ENCODE results near the gene AHCTF1. TPM values are rescaled to one million over a fixed set of nuclear protein-coding genes. Genes with fewer than 3 reads are reported as not detected.
"Not testable (repeated sequence)": the region's sequence is repeated elsewhere in the genome, so short reads cannot be mapped to it uniquely, and the experiment has no call there.

Gene AHCTF1
- total RNA-seq, 1 donor from 2014 or later = 39.1 TPM

GRCh38 chr1:246836209-246836966, 95.4 kb downstream of the AHCTF1 start:
- DNase-seq (ENCODE audit: low read depth) = no peak

DNA sequence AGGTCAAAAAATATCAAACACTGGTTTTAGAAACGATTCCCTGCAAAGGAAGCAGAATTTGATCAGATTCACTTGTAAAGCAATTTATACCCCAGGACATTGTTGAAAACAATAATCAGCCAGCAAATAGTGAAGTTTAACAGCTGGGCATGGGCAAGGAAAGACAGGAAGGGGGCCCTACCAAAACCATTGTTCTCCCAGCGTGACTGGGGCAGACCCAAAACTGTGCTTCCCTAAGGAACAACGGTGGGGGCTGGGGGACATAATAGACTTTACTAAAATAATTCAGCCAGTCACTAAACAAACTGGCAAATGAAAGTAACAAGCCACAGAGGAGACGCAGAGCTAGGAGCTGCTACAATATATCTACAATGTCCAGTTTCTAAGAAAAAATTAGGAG, 100.2 kb downstream of the AHCTF1 start:
- no peak for DNase-seq (ENCODE audit: low read depth)

- no peak for DNase-seq (ENCODE audit: low read depth)
Measured at GRCh38 chr1:246828818-246829217, 102.9 kb downstream of the AHCTF1 start.

GRCh38 chr1:246827396-246827795, 104.4 kb downstream of the AHCTF1 start:
- no peak for DNase-seq (ENCODE audit: low read depth)

DNA sequence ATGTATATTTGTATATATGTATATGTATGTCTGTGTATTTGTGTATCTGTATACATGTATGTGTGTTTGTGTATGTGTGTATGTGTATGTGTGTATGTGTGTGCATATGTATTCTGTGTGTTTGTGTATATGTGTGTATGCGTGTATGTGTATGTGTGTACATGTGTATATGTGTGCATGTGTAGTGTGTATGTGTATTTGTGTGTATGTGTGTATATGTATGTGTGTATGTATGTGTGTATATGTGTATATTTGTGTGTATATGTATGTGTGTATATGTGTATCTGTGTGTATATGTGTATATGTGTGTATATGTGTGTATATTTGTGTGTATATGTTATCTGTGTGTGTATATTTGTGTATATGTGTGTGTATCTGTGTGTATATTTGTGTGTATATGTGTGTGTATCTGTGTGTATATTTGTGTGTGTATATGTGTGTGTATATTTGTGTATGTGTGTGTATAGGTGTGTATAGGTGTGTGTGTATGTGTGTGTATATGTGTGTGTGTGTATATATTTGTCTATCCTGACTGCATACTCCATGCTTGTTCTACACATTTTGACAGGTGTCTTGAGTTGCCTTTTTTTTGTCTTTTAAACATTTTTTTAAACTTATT, 106.1 kb downstream of the AHCTF1 start:
- no peak for DNase-seq (ENCODE audit: low read depth)

- no peak for DNase-seq (ENCODE audit: low read depth)
Measured at GRCh38 chr1:246824541-246824940, 107.2 kb downstream of the AHCTF1 start.

DNA sequence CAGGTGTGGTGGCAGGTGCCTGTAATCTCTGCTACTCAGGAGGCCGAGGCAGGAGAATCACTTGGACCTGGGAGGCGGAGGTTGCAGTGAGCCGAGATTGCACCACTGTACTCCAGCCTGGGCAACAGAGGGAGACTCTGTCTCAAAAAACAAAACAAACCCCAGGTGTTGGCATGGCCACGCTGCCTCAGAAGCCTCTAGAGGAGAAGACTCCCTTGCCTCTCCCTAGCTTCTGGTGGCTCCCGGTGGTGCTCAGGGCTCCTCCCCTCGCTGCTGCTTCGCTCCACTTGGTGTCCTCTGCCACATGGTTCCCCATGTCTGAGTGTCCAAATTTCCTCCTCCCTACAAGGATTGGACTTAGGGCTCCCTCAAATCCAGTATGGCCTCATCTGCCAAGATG, 109.6 kb downstream of the AHCTF1 start:
- DNase-seq (ENCODE audit: low read depth) = not testable (repeated sequence)

DNA sequence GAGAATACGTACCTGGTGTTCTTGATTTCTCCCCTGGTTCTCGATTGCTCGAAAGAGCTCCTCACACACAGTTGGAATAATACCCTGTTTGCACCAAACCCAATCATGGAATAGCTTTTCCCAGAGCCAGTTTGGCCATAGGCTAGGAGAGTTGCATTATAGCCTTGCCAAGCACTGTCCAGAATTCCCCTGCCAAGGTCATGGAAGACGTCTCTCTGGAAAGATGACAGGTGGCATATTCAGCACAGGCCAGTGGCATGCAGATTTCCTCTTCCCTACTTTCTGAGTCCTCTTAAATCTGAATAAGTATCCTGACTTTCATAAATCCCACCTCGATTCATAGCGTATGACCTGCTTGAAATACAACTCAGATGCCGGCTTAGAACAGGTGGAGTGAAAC, 111.1 kb downstream of the AHCTF1 start:
- no peak for DNase-seq (ENCODE audit: low read depth)

GRCh38 chr1:246817778-246818177, 114.0 kb downstream of the AHCTF1 start:
- DNase-seq (ENCODE audit: low read depth) = peak; percentile 41

GRCh38 chr1:246815693-246816270, 116.0 kb downstream of the AHCTF1 start:
- DNase-seq (ENCODE audit: low read depth) = no peak

GRCh38 chr1:246814890-246815289, 116.9 kb downstream of the AHCTF1 start:
- DNase-seq (ENCODE audit: low read depth) = no peak

DNA sequence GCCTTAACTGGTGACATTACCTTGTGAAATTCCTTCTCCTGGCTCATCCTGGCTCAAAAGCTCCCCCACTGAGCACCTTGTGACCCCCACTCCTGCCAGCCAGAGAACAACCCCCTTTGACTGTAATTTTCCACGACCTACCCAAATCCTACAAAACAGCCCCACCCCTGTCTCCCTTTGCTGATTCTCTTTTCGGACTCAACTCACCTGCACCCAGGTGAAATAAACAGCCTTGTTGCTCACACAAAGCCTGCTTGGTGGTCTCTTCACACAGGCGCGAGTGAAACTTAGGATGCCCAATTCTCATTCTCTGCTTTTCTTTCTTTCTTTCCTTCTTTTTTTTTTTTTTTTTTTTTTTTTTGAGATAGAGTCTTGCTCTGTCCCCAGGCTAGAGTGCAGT, 118.4 kb downstream of the AHCTF1 start:
- not testable (repeated sequence) for DNase-seq (ENCODE audit: low read depth)

DNA sequence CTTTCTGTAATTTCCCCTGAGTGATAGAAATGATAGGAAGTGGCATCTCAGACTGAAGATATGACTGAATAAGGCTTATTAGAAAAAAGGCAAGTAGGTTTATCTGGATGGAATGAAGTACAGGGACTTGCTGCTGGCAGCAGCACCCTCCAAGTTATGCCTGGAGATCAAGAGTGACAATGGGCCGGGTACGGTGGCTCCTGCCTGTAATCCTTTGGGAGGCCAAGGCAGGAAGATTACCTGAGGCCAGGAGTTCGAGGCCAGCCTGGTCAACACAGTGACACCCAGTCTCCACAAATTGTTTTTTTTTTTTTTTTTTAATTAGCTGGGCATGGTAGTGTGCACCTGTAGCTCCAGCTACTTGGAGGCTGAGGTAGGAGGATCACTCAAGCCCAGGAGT, 119.8 kb downstream of the AHCTF1 start:
- DNase-seq (ENCODE audit: low read depth) = no peak

DNA sequence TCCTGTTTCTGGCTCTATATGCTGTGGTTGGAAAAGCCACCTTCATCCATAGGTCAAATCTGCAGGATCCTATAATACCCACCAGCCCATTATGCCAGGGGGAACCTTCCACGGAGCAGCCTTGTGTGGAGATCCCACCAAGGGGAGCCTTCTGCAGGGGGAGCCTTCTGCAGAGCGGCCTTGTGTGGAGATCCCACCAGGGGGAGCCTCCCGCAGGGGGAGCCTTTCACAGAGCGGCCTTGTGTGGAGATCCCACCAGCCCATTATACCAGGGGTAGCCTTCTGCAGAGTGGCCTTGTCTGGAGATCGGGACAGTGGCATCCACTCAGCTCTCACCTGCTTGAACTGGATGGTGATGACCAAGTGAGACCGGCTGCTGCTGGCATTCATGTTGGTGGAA, 122.3 kb downstream of the AHCTF1 start:
- DNase-seq (ENCODE audit: low read depth) = no peak

- DNase-seq (ENCODE audit: low read depth) = no peak
Measured at GRCh38 chr1:246805135-246805716, 126.5 kb downstream of the AHCTF1 start.

DNA sequence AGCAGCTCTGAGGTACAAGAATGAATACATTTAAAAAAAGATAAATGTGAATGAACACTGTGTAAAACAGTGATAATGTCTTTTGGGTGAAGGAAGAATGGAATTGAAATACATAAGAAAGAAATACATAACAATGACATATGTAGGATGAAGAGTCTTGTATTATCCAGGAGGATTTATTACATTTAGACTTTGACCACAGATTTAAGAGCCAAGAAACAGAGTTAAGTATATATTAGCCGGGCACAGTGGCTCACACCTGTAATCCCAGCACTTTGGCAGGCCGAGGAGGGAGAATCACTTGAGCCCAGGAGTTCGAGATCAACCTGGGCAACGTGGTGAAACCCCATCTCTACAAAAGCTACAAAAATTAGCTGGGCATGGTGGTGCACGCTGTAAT, 127.9 kb downstream of the AHCTF1 start:
- no peak for DNase-seq (ENCODE audit: low read depth)

- no peak for DNase-seq (ENCODE audit: low read depth)
Measured at GRCh38 chr1:246803373-246803772, 128.4 kb downstream of the AHCTF1 start.

DNA sequence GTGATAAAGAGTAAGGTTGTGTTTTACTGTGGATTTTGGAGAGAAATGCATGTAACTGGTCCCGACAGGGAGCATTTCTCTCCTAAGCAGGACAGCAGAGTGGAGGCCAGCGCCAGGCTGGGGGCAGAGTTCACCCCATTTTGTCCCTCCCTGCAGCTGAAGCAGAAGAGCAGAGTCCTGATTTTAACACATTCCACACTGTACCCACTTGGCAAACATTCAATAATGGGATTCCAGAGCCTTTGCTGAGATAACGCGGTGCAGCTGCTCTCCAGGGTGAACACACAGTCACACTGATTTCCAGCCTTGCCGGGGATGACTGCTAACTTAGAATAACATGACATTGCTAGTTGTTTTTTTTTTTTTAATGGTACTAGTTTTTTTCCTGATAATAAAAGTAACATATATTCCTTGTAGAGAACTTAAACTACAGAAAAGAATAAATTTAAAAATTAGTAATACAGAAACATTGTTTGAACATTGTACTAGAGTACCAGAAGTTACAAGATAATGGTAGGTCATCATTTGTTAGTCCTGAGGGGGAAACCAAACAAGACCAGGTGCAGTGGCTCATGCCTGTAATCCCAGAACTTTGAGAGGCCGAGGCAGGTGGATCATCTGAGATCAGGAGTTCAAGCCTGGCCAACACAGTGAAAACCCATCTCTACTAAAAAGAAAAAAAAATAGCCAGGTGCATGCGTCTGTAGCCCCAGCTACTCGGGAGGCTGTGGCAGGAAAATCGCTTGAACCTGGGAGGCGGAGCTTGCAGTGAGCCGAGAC, 130.3 kb downstream of the AHCTF1 start:
- no peak for DNase-seq (ENCODE audit: low read depth)

- no peak for DNase-seq (ENCODE audit: low read depth)
Measured at GRCh38 chr1:246800756-246801155, 131.0 kb downstream of the AHCTF1 start.

GRCh38 chr1:246800356-246800755, 131.4 kb downstream of the AHCTF1 start:
- DNase-seq (ENCODE audit: low read depth) = no peak

DNA sequence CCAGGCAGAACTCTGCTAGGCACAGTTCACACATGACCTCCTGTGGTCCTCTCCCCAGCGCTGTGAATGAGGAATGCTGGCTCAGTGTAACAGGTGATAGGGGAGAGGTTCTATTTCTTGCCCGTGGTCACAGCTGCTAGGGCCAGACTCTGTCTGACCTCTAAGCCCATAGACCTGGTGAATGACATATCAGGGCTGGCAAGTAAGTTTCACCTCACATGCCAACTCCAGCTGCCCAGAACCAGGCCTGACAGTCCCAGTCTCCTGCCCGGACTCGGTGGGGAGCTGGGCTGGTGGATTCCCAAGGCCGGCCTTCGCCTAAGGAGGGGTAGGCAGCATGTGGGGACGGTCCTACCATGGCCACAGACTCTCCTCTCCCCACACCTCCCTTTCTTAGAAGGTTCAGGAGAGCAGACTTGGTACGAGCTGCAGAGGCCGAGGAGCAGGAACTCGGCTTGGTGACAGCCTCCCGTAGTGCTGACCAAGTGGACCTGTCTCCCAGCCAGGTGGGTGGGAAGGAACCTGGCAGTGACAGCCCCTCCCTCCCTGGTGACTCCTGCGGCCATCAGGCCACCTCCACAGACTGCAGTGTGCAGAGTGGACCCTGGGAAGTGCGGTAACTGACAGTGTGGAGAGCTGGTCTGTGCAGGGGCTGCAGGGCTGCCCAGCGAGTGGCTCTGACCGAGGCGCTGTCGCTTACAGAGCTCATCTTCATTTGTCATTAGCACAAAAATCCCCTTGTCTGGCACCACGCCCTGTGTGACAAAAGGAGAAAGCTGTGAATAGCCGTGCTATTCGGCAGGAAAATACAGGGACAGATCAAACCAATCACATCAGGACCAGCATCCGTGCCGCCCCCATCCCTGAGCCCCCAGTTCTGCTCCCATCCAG, 132.9 kb downstream of the AHCTF1 start:
- no peak for DNase-seq (ENCODE audit: low read depth)
